Measurements from ENCODE around the gene DSG2. TPM values are rescaled to one million over a fixed set of nuclear protein-coding genes. Genes with fewer than 3 reads are reported as not detected.

DSG2 gene
- total and polyA plus RNA-seq, 2 of the 4 experiments (the other 2 are of a cell fraction), result 1.8 to 2.3 TPM

DNA sequence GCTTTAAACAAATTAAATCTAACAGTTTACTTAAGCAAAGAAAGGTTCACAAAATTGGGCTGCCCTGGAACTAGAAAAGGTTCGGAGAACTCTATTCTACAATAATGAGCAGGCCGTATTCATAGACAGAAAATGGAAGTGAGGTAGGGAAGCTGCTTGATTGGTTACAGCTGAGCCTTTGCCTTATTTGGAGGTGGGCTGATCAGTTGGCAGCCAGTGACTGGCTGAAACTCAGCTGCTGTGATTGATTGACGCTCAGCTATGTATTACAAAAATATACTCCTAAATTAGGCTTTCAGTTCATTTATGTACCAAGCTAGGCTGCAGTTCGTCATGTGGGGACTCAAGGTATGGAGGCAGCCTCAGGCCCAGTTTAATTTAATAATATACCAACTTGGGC, 51.4 kb downstream of the DSG2 start:
- ChIA-PET POLR2A (ENCODE audit: unreplicated experiment) (interaction anchor here (0.5 kb wide), 1 partner anchor 183 kb away, joined by 3 read pairs; no protein-coding TSS in a partner anchor), CTCF (no interaction called here)
- no peak overlapping the region for H3K18ac ChIP-seq (ENCODE audit: low read depth, low read length)
- no peak for TF ChIP-seq FOS (IDR thresholded peaks at IDR 0.05; ENCODE audit: low read depth, low read length)
- TF ChIP-seq RCOR1 (IDR thresholded peaks at IDR 0.05; ENCODE audit: insufficient replicate concordance, low read length), result no peak
- no peak for TF ChIP-seq MAFK (IDR thresholded peaks at IDR 0.05; ENCODE audit: low read depth, low read length)
- no peak for TF ChIP-seq MXI1 (IDR thresholded peaks at IDR 0.05; ENCODE audit: borderline replicate concordance, low read depth, low read length)
- TF ChIP-seq, protein P1, sequence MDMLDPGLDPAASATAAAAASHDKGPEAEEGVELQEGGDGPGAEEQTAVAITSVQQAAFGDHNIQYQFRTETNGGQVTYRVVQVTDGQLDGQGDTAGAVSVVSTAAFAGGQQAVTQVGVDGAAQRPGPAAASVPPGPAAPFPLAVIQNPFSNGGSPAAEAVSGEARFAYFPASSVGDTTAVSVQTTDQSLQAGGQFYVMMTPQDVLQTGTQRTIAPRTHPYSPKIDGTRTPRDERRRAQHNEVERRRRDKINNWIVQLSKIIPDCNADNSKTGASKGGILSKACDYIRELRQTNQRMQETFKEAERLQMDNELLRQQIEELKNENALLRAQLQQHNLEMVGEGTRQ (IDR thresholded peaks at IDR 0.05; ENCODE audit: low read depth, low read length), result no peak
- no peak for TF ChIP-seq CHD1 (IDR thresholded peaks at IDR 0.05; ENCODE audit: low read depth, low read length)
- no peak for TF ChIP-seq MAZ (IDR thresholded peaks at IDR 0.05; ENCODE audit: borderline replicate concordance, low read depth, low read length)
- no peak for TF ChIP-seq NFE2L2 (IDR thresholded peaks at IDR 0.05; ENCODE audit: low read depth, low read length)
- no peak for TF ChIP-seq SMC3 (IDR thresholded peaks at IDR 0.05; ENCODE audit: low read depth, low read length)
- TF ChIP-seq CEBPB (IDR thresholded peaks at IDR 0.05; ENCODE audit: low read depth, low read length), result no peak
- no peak for TF ChIP-seq BHLHE40 (IDR thresholded peaks at IDR 0.05; ENCODE audit: low read depth, low read length)
- TF ChIP-seq, protein P2, sequence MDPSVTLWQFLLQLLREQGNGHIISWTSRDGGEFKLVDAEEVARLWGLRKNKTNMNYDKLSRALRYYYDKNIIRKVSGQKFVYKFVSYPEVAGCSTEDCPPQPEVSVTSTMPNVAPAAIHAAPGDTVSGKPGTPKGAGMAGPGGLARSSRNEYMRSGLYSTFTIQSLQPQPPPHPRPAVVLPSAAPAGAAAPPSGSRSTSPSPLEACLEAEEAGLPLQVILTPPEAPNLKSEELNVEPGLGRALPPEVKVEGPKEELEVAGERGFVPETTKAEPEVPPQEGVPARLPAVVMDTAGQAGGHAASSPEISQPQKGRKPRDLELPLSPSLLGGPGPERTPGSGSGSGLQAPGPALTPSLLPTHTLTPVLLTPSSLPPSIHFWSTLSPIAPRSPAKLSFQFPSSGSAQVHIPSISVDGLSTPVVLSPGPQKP (IDR thresholded peaks at IDR 0.05; ENCODE audit: borderline replicate concordance, low read depth, low read length), result no peak
- TF ChIP-seq, protein P3, sequence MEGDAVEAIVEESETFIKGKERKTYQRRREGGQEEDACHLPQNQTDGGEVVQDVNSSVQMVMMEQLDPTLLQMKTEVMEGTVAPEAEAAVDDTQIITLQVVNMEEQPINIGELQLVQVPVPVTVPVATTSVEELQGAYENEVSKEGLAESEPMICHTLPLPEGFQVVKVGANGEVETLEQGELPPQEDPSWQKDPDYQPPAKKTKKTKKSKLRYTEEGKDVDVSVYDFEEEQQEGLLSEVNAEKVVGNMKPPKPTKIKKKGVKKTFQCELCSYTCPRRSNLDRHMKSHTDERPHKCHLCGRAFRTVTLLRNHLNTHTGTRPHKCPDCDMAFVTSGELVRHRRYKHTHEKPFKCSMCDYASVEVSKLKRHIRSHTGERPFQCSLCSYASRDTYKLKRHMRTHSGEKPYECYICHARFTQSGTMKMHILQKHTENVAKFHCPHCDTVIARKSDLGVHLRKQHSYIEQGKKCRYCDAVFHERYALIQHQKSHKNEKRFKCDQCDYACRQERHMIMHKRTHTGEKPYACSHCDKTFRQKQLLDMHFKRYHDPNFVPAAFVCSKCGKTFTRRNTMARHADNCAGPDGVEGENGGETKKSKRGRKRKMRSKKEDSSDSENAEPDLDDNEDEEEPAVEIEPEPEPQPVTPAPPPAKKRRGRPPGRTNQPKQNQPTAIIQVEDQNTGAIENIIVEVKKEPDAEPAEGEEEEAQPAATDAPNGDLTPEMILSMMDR (conservative IDR thresholded peaks at IDR 0.05; ENCODE audit: low read depth, low read length), result no peak
- TF ChIP-seq RFX5 (IDR thresholded peaks at IDR 0.05; ENCODE audit: low read depth, low read length), result no peak
- no peak overlapping the region for H2AFZ ChIP-seq (replicated peaks; ENCODE audit: low read length, poor library complexity)
- H3K4me2 ChIP-seq (ENCODE audit: low read depth, low read length), result no peak overlapping the region
- no peaks in the 10 kb centered on the region for H3K36me3 ChIP-seq (ENCODE audit: control insufficient read depth, insufficient read depth, low read length)
- no peak overlapping the region for H4K91ac ChIP-seq (ENCODE audit: insufficient read depth, low read depth, low read length)
- no TSS peak for BruUV-seq (replicated peaks)
- no peak overlapping the region for H3K4me3 ChIP-seq (ENCODE audit: insufficient read depth, low read depth, low read length)
- no peaks in the 10 kb centered on the region for H3K27me3 ChIP-seq (ENCODE audit: control insufficient read depth, insufficient read depth, low read length)
- no peaks in the 10 kb centered on the region for H3K9me1 ChIP-seq (ENCODE audit: insufficient read depth, low read length)
- in situ Hi-C loops (cut with MboI; ENCODE audit: low sequenced_read_pairs), result no loop called here
- no peaks in the 10 kb centered on the region for H3K9me3 ChIP-seq (ENCODE audit: control insufficient read depth, insufficient read depth, low read length)
- ATAC-seq (ENCODE audit: low read depth) (no peak), DNase-seq (no peak)
- H3K23ac ChIP-seq (ENCODE audit: low read depth, low read length), result no peak overlapping the region
- intact Hi-C loops (cut with micrococcal nuclease), result no loop called here
- H2BK20ac ChIP-seq (ENCODE audit: low read depth, low read length), result no peak overlapping the region
- H3K4ac ChIP-seq (ENCODE audit: low read depth, low read length), result no peak overlapping the region
- H2BK5ac ChIP-seq (ENCODE audit: low read depth, low read length, poor library complexity, severe bottlenecking), result no peak overlapping the region
- H4K5ac ChIP-seq (ENCODE audit: low read depth, low read length), result no peak overlapping the region
- no peak overlapping the region for H3K9ac ChIP-seq (ENCODE audit: low read depth, low read length)
- no peak overlapping the region for H4K8ac ChIP-seq (ENCODE audit: low read depth in 2 of 2, low read length in 2 of 2)
- dilution Hi-C loops (cut with HindIII; ENCODE audit: low sequenced_read_pairs, unreplicated experiment), result no loop called here
- H3K14ac ChIP-seq (replicated peaks; ENCODE audit: low read depth, low read length), result no peak overlapping the region
- no CpG with 5 or more reads among the region's 4 CpGs for WGBS, 2 experiments (ENCODE audit: extremely low coverage in 2 of 2, insufficient read length in 1 of 2)
- no peaks in the 10 kb centered on the region for H3K79me1 ChIP-seq (ENCODE audit: low read depth in 1 of 2, low read length in 2 of 2)
- no peaks in the 10 kb centered on the region for H3K4me1 ChIP-seq (ENCODE audit: control insufficient read depth, insufficient read depth, low read length)
- H2AK9ac ChIP-seq (replicated peaks; ENCODE audit: low read depth, low read length, poor library complexity), result no peak overlapping the region
- H2AK5ac ChIP-seq (ENCODE audit: low read depth, low read length), result no peak overlapping the region
- H4K20me1 ChIP-seq (ENCODE audit: insufficient read depth, low read length), result no peaks in the 10 kb centered on the region
- H3K27ac ChIP-seq (ENCODE audit: insufficient read depth, low read length), result no peak overlapping the region
- H2BK120ac ChIP-seq (ENCODE audit: low read depth, low read length), result no peak overlapping the region
- no peak overlapping the region for H3K56ac ChIP-seq (ENCODE audit: extremely low read depth, insufficient read depth, low read length)
- H2BK15ac ChIP-seq (ENCODE audit: low read depth, low read length), result no peak overlapping the region

Data from IMR-90 (cell line).